ENCODE results near the gene VAPA. TPM values are rescaled to one million over a fixed set of nuclear protein-coding genes. Genes with fewer than 3 reads are reported as not detected.

Gene VAPA
- total RNA-seq, 2 experiments from 2014 or later, result 162 to 177 TPM

DNA sequence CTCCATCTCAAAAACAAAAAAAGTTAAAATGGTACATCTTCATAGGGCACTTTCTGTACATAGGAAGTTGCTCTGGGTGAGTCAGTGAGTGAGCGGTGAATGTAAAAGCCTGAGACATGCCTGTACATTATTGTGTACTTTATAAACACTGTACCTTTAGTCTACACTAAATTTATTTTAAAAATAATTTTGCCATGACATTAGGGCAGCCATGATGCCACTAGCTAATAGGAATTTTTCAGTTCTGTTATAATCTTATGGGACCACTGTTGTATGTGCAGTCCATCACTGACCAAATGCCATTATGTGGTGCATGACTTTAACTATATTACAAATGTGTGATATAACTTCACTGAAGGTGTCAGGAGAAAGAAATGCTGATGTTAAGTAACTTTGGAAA, 39.1 kb upstream of the VAPA start:
- Histone ChIP-seq H3K4me3 (ENCODE audit: low read length) (no peak overlapping the region), H3K27ac (ENCODE audit: low read depth in 1 of 2, low read length in 2 of 2) (no peak overlapping the region), H3K9me3 (ENCODE audit: control insufficient read depth in 1 of 2, insufficient read depth in 1 of 2, low read length in 2 of 2) (no peaks in the 10 kb centered on the region), H3K36me3 (ENCODE audit: insufficient read depth, low read length) (no peaks in the 10 kb centered on the region), H3K27me3 (ENCODE audit: control insufficient read depth in 1 of 2, insufficient read depth in 2 of 2, low read length in 2 of 2) (peaks cover 0 to 2% of the 10 kb centered on the region in 2 experiments), H3K4me1 (ENCODE audit: insufficient read depth, low read length) (no peaks in the 10 kb centered on the region)
- ATAC-seq (ENCODE audit: poor library complexity), result no peak
- POLR2A ChIA-PET, result no interaction called here
- intact Hi-C loops (cut with DNase I, micrococcal nuclease), result no loop called here
- DNase-seq, result no peak
- H3K27ac Mint-ChIP-seq, result no peak overlapping the region
- no peak overlapping the region for H3K4me3 Mint-ChIP-seq
- no peaks in the 10 kb centered on the region for H3K9me3 Mint-ChIP-seq
- CTCF ChIA-PET, result no interaction called here
- no peaks in the 10 kb centered on the region for H3K36me3 Mint-ChIP-seq (ENCODE audit: low read depth)
- H3K4me1 Mint-ChIP-seq (ENCODE audit: low read depth), result no peaks in the 10 kb centered on the region
- TF ChIP-seq, protein P1, sequence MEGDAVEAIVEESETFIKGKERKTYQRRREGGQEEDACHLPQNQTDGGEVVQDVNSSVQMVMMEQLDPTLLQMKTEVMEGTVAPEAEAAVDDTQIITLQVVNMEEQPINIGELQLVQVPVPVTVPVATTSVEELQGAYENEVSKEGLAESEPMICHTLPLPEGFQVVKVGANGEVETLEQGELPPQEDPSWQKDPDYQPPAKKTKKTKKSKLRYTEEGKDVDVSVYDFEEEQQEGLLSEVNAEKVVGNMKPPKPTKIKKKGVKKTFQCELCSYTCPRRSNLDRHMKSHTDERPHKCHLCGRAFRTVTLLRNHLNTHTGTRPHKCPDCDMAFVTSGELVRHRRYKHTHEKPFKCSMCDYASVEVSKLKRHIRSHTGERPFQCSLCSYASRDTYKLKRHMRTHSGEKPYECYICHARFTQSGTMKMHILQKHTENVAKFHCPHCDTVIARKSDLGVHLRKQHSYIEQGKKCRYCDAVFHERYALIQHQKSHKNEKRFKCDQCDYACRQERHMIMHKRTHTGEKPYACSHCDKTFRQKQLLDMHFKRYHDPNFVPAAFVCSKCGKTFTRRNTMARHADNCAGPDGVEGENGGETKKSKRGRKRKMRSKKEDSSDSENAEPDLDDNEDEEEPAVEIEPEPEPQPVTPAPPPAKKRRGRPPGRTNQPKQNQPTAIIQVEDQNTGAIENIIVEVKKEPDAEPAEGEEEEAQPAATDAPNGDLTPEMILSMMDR (IDR thresholded peaks at IDR 0.05), result no peak
- peaks cover 22% of the 10 kb centered on the region for H3K27me3 Mint-ChIP-seq

DNA sequence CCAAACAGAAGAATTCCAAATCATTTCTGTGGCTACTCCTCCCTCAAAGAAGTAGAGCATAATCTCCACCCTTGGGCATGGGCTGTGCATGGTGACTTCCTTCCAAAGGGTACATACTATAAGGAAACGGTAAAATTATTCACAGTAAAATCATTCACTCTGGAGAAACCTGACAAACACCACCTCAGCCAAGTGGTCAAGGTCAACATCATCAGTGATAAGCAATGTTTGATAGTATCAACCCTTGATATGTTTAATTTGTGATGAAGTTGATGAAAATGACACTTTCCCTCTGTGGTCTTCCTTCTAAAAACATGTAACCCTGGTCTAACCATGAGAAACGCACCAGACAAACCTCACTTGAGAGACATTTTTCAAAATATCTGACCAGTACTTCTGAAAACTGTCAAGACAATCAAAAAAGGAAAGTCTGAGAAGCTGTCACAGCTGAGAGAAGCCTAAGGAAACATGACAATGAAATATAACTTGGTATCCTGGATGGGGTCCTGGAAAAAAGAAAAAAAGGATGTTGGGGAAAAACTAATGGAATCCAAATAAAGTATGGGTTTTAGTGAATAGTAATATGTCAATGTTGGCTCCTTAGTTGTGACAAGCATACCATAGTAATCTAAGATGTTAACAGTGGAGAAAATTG, 37.5 kb upstream of the VAPA start:
- no peak for DNase-seq
- intact Hi-C loops (cut with DNase I, micrococcal nuclease), result no loop called here
- Histone ChIP-seq H3K36me3 (ENCODE audit: insufficient read depth, low read length) (no peaks in the 10 kb centered on the region), H3K27ac (ENCODE audit: low read depth in 1 of 2, low read length in 2 of 2) (no peak overlapping the region), H3K4me1 (ENCODE audit: insufficient read depth, low read length) (no peaks in the 10 kb centered on the region), H3K4me3 (ENCODE audit: low read length) (no peak overlapping the region), H3K27me3 (ENCODE audit: control insufficient read depth in 1 of 2, insufficient read depth in 2 of 2, low read length in 2 of 2) (peaks cover 0 to 2% of the 10 kb centered on the region in 2 experiments), H3K9me3 (ENCODE audit: control insufficient read depth in 1 of 2, insufficient read depth in 1 of 2, low read length in 2 of 2) (no peaks in the 10 kb centered on the region)
- ATAC-seq (ENCODE audit: poor library complexity), result no peak
- H3K36me3 Mint-ChIP-seq (ENCODE audit: low read depth), result no peaks in the 10 kb centered on the region
- TF ChIP-seq, protein P1 (IDR thresholded peaks at IDR 0.05), result no peak
- H3K4me3 Mint-ChIP-seq, result no peak overlapping the region
- peaks cover 11% of the 10 kb centered on the region for H3K27me3 Mint-ChIP-seq
- ChIA-PET POLR2A (no interaction called here), CTCF (no interaction called here)
- no peaks in the 10 kb centered on the region for H3K4me1 Mint-ChIP-seq (ENCODE audit: low read depth)
- no peaks in the 10 kb centered on the region for H3K9me3 Mint-ChIP-seq
- no peak overlapping the region for H3K27ac Mint-ChIP-seq

DNA sequence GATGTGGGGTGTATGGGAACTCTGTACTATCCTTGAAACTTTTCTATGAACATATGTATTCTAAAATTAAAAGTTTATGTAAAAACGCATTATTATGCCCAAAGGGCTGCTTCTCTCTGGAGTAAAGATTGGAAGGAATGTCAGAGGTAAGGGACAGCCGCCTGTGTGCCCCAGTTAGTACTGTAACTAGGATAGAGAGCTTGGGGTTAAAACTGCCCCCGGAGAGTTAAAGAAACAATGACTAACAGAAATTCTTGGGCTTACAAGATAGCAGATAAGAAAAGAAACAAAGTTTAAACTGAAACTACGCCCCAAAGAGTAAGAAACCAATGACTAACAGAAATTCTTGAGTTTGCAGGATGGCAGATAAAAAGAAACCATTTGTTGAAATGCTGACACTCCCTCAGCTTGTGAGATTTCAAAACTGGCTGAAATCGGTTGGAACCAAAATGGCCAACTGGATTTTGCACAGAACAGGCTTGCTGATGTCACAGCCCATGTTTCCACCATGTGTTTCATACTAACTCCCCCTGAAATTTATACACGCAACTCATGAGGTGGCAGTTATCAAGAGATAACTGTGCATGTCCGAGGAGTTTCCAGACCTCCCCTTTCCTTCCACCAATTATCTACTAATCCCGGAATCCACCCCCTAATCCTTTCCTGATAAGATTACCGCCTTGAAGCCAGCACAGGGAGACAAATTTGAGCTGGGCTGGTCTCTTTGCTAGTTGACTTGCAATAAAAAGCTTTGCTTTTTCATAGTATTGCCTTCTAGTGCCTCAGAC, 36.8 kb upstream of the VAPA start:
- no peaks in the 10 kb centered on the region for H3K4me1 Mint-ChIP-seq (ENCODE audit: low read depth)
- Histone ChIP-seq H3K36me3 (ENCODE audit: insufficient read depth, low read length) (no peaks in the 10 kb centered on the region), H3K9me3 (ENCODE audit: control insufficient read depth in 1 of 2, insufficient read depth in 1 of 2, low read length in 2 of 2) (no peaks in the 10 kb centered on the region), H3K4me1 (ENCODE audit: insufficient read depth, low read length) (no peaks in the 10 kb centered on the region), H3K27ac (ENCODE audit: low read depth in 1 of 2, low read length in 2 of 2) (no peak overlapping the region), H3K4me3 (ENCODE audit: low read length) (no peak overlapping the region), H3K27me3 (ENCODE audit: control insufficient read depth in 1 of 2, insufficient read depth in 2 of 2, low read length in 2 of 2) (peaks cover 0 to 2% of the 10 kb centered on the region in 2 experiments)
- ATAC-seq (ENCODE audit: poor library complexity), result no peak
- intact Hi-C loops (cut with DNase I, micrococcal nuclease), result no loop called here
- no peak for DNase-seq
- no peak overlapping the region for H3K27ac Mint-ChIP-seq
- peaks cover 7% of the 10 kb centered on the region for H3K27me3 Mint-ChIP-seq
- H3K9me3 Mint-ChIP-seq, result no peaks in the 10 kb centered on the region
- no peak overlapping the region for H3K4me3 Mint-ChIP-seq
- TF ChIP-seq, protein P1 (IDR thresholded peaks at IDR 0.05), result no peak
- POLR2A ChIA-PET, result no interaction called here
- H3K36me3 Mint-ChIP-seq (ENCODE audit: low read depth), result no peaks in the 10 kb centered on the region
- CTCF ChIA-PET, result no interaction called here
